Lower leg skin (tissue), 4 donors: ENCODE measurements around the gene CAMKK1. TPM values are rescaled to one million over a fixed set of nuclear protein-coding genes. Genes with fewer than 3 reads are reported as not detected.

Experiments used
- DNase-seq, 2 donors: peaks; one replicate each; pipeline ENCODE4 v3.0.0-alpha.2; 2019; ENCODE audit warnings: low spot score in 2 of 2
- H3K4me3 ChIP-seq: fragments of 200-600 bp; sonication (generic); 2 replicates; pipeline ENCODE4 v1.5.1; 2017; ENCODE audit warnings: mild to moderate bottlenecking, low read depth; ENCODE audit not compliant: poor library complexity, severe bottlenecking
- CTCF ChIP-seq, 3 donors: fragments of 450-650 bp; IDR thresholded peaks; one replicate each; pipeline ENCODE4 v1.5.1; 2016; ENCODE audit warnings: antibody characterized with exemption in 3 of 3, mild to moderate bottlenecking in 3 of 3, moderate library complexity in 2 of 3
- POLR2A ChIP-seq, 2 donors: fragments of 450-650 bp; IDR thresholded peaks; one replicate each; pipeline ENCODE4 v1.6.1; 2016 to 2017; ENCODE audit warnings: antibody characterized with exemption in 2 of 2, mild to moderate bottlenecking in 1 of 2, moderate library complexity in 1 of 2
- WGBS, 2 donors: methylation state at CpG; one replicate each; pipeline ENCODE4 v1.1.5; 2018; 5-methylcytosine and 5-hydroxymethylcytosine counted together
- intact Hi-C: fragments of 100-400 bp; cut with DNase I; formaldehyde crosslinking; loops from one replicate; pipeline ENCODE4 v1.15.0; 2023; ENCODE audit warnings: low total_unique reads
- total RNA-seq, 4 donors: library from RNA; depleted of rRNA; stranded (reverse); fragments of >200 nt; gene quantifications; one replicate each; pipeline ENCODE4 v1.1.0, GENCODE V29; 2016

CAMKK1 gene
- total RNA-seq, 4 donors from 2014 or later, result 7.3 to 21.2 (median 14.6) TPM

DNA sequence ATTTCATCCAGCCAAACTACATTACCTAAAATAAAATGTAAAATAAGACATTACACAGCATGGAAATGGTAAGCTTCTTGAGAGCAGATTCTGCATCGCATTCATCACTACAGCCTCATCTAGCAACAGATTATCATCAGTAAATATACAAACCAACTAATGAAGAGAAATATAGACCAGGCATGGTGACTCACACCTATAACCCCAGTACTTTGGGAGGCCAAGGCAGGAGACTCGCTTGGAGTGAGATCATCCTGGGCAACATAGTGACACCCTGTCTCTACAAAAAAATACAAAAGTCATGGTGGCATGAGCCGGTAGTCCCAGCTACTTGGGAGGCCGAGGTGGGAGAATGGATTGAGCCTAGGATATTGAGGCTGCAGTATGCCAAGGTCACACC, 66.7 kb downstream of the CAMKK1 start:
- WGBS, 2 donors, result 80 to 91% methylated on average over 4 of the region's 4 CpGs
- intact Hi-C loops, result loop anchor here (5.0 kb wide), 1 partner anchor 89 kb away; no protein-coding TSS in a partner anchor

DNA sequence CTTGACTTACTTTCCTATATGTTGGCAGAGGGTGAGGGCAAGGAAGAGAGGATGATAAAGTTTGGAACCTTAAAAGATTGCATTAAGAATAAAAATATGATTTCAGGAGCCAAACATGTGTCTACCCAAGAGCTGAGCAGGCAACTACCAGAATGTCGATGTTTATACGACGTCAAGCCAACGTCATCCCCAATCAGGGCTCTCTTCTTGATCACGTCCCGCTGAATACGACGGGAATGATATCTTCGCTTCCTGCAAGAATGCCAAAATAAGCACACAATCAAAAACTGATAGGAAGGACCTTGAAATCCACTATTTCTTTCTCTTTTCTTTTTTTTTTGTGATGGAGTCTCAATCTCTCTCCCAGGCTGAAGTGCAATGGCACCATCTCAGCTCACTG, 71.8 kb downstream of the CAMKK1 start:
- intact Hi-C loops, result no loop called here
- no peak overlapping the region for H3K4me3 ChIP-seq
- TF ChIP-seq POLR2A (IDR thresholded peaks at IDR 0.05) (no peak), CTCF (IDR thresholded peaks at IDR 0.05) (no peak)
- no peak for DNase-seq
- 95 to 96% methylated on average over 9 of the region's 9 CpGs for WGBS, 2 donors

More for the DNA sequence above, 66.7 kb downstream of the CAMKK1 start:
- H3K4me3 ChIP-seq, result no peak overlapping the region
- no peak for DNase-seq
- TF ChIP-seq CTCF (IDR thresholded peaks at IDR 0.05) (no peak), POLR2A (IDR thresholded peaks at IDR 0.05) (no peak)

DNA sequence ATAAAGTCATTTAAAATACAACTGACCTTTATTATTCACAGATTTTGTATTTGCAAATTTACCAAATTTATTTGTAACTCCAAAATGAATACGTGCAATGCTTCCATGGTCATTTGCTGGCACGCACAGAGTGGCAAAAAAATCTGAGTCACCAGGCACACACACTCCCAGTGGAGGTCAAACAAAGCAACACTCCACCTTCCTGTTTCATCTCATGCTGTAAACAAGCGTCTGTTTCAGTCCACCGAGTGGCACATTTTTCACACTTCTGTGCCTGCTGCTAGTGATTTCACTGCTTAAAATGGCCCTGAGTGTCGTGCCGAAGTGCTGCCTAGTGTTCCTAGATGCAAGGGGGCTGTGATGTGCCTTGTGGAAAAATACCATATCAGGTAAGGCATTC, 74.1 kb downstream of the CAMKK1 start:
- WGBS, 2 donors, result 78 to 81% methylated on average over 6 of the region's 6 CpGs
- DNase-seq, result no peak
- no peak overlapping the region for H3K4me3 ChIP-seq
- no peak for TF ChIP-seq CTCF (IDR thresholded peaks at IDR 0.05)
- TF ChIP-seq POLR2A (IDR thresholded peaks at IDR 0.05), result no peak
- intact Hi-C loops, result no loop called here

GRCh38 chr17:3817851-3818605, 74.8 kb downstream of the CAMKK1 start:
- intact Hi-C loops, result no loop called here
- no peak for TF ChIP-seq POLR2A (IDR thresholded peaks at IDR 0.05)
- TF ChIP-seq CTCF (IDR thresholded peaks at IDR 0.05), result no peak
- DNase-seq, result no peak
- no peak overlapping the region for H3K4me3 ChIP-seq
- WGBS, 2 donors, result 89 to 91% methylated on average over 12 of the region's 12 CpGs

- intact Hi-C loops, result no loop called here
- no peak for TF ChIP-seq POLR2A (IDR thresholded peaks at IDR 0.05)
- TF ChIP-seq CTCF (IDR thresholded peaks at IDR 0.05), result no peak
- 78 to 84% methylated on average over 7 of the region's 7 CpGs for WGBS, 2 donors
- H3K4me3 ChIP-seq, result no peak overlapping the region
- no peak for DNase-seq
These were observed 76.9 kb downstream of the CAMKK1 start for GRCh38 chr17:3815925-3816324.

DNA sequence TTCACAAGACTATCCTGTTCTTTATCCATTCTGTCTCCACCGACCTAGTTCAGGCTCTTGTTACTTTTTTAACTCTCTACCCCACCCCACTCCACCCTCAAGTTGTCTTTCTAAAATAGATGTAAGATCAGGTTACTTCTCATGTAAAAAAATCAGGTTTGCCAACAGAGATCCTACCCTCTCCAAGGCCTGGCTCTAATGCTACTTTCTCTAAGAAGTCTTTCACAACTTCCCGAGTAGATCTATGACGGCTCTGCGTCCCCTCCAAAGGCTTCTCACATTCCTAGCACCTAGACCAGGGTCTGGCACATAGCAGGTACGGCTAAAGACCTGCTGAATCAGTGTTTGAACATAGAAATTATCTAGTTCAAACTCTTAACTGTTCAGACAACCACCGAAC, 77.7 kb downstream of the CAMKK1 start:
- 78% methylated on average over 6 of the region's 6 CpGs for WGBS, 2 donors
- no peak for DNase-seq
- no peak for TF ChIP-seq CTCF (IDR thresholded peaks at IDR 0.05)
- no peak for TF ChIP-seq POLR2A (IDR thresholded peaks at IDR 0.05)

More for the DNA sequence above, 77.7 kb downstream of the CAMKK1 start:
- H3K4me3 ChIP-seq, result no peak overlapping the region
- intact Hi-C loops, result no loop called here
